Nasal cavity respiratory epithelium epithelial cell of viscerocranial mucosa (primary cell): Measurements from ENCODE around the gene TTC21B. TPM values are rescaled to one million over a fixed set of nuclear protein-coding genes. Genes with fewer than 3 reads are reported as not detected.

Experiments
- total RNA-seq: library from RNA; depleted of rRNA; stranded (reverse); fragments of >200 nt; gene quantifications from 2 replicates; pipeline ENCODE4 v1.2.3, GENCODE V29; 2014

TTC21B gene
- 16.7 and 20.1 TPM in 2 replicates for total RNA-seq

GRCh38 chr2:165953655-165954606 is at the start of gene TTC21B:
Gene TTC21B, minus strand, starts transcription at chr2:165953776. Its CDS starts 71 bp downstream, at chr2:165953705.

Other genes with a start within 250 kb of the TTC21B start
- gene GALNT3, start 159.5 kb downstream of the TTC21B start, total RNA-seq = 92.9 and 105 TPM in 2 replicates
- gene SCN1A, start 174.2 kb upstream of the TTC21B start, total RNA-seq = 0.07 TPM in 1 of 2 replicates, not detected in the other